Muscle of leg (tissue), 11 donors: ENCODE measurements around the gene PRKN. TPM values are rescaled to one million over a fixed set of nuclear protein-coding genes. Genes with fewer than 3 reads are reported as not detected.

Source experiments
- DNase-seq: peaks from one replicate; pipeline ENCODE4 v3.0.0; 2013
- H3K27ac ChIP-seq: one replicate; pipeline ENCODE4 v1.5.1; 2013; ENCODE audit warnings: mild to moderate bottlenecking, low read length, control low read depth
- H3K27me3 ChIP-seq: one replicate; pipeline ENCODE4 v1.6.1; 2013; ENCODE audit warnings: low read length; ENCODE audit not compliant: control insufficient read depth, insufficient read depth
- H3K36me3 ChIP-seq: one replicate; pipeline ENCODE4 v1.6.1; 2013; ENCODE audit warnings: low read length; ENCODE audit not compliant: control insufficient read depth, insufficient read depth
- H3K4me1 ChIP-seq: one replicate; pipeline ENCODE4 v1.6.1; 2013; ENCODE audit warnings: low read length; ENCODE audit not compliant: control insufficient read depth, insufficient read depth
- H3K4me3 ChIP-seq: one replicate; pipeline ENCODE4 v1.5.1; 2013; ENCODE audit warnings: low read length, control low read depth
- H3K9me3 ChIP-seq: replicated peaks from 2 replicates; pipeline ENCODE4 v1.6.1; 2013; ENCODE audit warnings: low read depth, low read length; ENCODE audit not compliant: control insufficient read depth
- WGBS: methylation state at CpG from one replicate; pipeline ENCODE4 v1.1.5; 2013; ENCODE audit warnings: missing lambda C conversion rate; ENCODE audit not compliant: insufficient coverage; 5-methylcytosine and 5-hydroxymethylcytosine counted together
- polyA plus RNA-seq, 8 donors: library from polyadenylated mRNA; unstranded; fragments of 120-200 nt; gene quantifications; one replicate each; pipeline versions ENCODE4 v1.2.1 to v1.2.3, GENCODE V29; 2013; ENCODE audit warnings: inconsistent platforms in 1 of 8, low replicate concordance in 1 of 8; ENCODE audit not compliant: insufficient read length in 8 of 8, insufficient read depth in 1 of 8
- total RNA-seq: library from RNA; stranded (reverse); fragments of 120-200 nt; gene quantifications from one replicate; pipeline ENCODE4 v1.2.4, GENCODE V29; 2013

Gene PRKN
- total and polyA plus RNA-seq, 9 donors, result 2.5 to 4.7 (median 3.9) TPM

DNA sequence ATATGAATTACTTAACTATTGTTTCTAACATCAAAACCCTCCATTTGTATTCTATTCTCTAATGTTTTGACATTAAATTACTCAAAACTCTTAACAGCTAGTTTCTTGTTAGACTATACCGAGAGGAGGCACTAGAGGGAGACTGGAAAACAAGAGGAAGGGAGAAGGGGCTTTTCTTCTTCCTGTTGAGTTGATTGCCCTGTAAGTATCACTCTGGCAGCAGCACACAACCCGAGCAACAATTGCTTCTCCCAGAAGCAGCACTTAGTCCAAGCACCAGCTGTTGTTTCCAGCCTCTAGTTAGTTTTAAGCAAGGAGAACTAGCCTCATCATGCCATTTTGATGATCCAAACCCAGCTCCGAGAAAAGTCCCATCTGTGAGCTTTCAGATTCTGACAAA, 603.8 kb downstream of the PRKN start:
- H3K36me3 ChIP-seq, result no peaks in the 10 kb centered on the region
- DNase-seq, result peak; percentile 14
- H3K27ac ChIP-seq, result no peak overlapping the region
- H3K4me1 ChIP-seq, result peaks cover 3% of the 10 kb centered on the region
- no peaks in the 10 kb centered on the region for H3K27me3 ChIP-seq
- WGBS, result 70% methylated on average over 1 of the region's 3 CpGs
- no peak overlapping the region for H3K4me3 ChIP-seq
- no peaks in the 10 kb centered on the region for H3K9me3 ChIP-seq

DNA sequence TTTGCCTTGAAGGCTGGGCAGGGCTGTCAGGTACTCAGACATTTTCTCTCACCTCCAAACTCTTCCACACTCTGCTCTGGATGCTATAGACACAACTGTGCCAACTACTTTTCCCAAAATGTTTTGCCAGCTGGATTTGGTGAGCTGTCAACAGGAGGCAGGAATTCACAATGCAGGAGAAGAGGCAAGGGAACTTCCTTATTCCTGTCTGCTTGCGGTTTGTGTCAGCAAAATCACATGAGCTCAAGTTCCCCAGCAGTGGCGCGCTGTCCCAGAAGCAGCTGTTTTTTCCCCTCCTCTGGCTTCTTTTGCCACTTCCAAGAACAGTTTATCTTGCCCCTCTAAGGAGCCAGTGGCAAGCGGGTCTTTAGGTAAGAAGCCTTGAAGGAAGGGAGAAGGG, 608.2 kb downstream of the PRKN start:
- peak; percentile 81 for DNase-seq
- Histone ChIP-seq H3K36me3 (no peaks in the 10 kb centered on the region), H3K27ac (no peak overlapping the region), H3K4me3 (no peak overlapping the region), H3K4me1 (peaks cover 3% of the 10 kb centered on the region), H3K27me3 (no peaks in the 10 kb centered on the region), H3K9me3 (no peaks in the 10 kb centered on the region)
- WGBS, result 0% methylated on average over 1 of the region's 4 CpGs

DNA sequence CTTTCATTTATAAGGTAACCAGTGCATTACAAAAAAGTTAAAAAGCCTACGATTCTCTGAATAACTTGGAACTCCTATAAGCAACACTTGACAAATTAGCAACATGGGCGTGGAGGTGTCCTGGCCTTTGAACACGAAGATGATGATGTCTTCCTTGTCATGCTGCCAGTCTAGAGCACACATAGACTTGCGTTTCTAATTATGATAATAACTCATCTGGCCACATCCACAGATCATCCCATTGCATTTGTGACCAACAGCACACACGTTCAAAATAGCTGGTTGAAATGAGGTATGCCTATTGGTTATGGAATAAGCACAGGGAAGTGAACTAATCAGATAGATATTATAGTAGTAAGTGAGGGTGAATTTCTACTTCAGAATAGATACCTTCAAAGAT, 608.9 kb downstream of the PRKN start:
- Histone ChIP-seq H3K9me3 (no peaks in the 10 kb centered on the region), H3K36me3 (no peaks in the 10 kb centered on the region), H3K4me3 (no peak overlapping the region), H3K27ac (no peak overlapping the region), H3K27me3 (no peaks in the 10 kb centered on the region), H3K4me1 (peaks cover 3% of the 10 kb centered on the region)
- DNase-seq, result no peak
- 100% methylated on average over 1 of the region's 5 CpGs for WGBS

DNA sequence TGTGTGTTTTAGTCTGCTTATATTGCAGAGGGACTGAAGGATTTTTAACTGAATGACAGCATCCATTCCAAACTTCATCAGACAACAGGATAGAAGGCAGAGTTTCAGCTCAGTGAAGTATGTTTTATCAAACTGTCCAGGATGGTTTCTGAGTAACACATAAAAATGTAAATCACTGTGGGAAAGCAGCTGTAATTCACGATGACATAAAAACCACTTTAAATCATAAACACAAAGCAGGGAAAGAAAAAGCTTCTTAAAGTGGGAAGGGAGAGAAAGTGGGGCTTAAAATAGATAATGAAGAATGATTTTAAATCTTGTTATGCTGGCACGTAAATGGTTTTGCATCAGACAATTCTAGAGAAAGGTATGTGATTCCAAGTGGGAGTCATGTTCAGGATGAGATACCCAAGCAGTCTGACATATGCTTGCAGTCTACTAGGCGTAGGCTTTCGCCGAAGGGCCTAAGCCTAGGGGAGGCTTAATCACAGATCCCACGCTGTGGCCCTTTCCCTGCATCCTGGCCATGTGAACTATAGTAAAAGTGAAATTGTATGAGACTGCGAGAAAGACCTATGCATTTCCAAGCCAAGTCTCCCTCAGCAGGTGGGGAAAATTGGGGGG, 610.6 kb downstream of the PRKN start:
- 91% methylated on average over 3 of the region's 7 CpGs for WGBS
- DNase-seq, result no peak
- H3K9me3 ChIP-seq, result no peaks in the 10 kb centered on the region
- peaks cover 3% of the 10 kb centered on the region for H3K4me1 ChIP-seq
- no peaks in the 10 kb centered on the region for H3K27me3 ChIP-seq
- no peaks in the 10 kb centered on the region for H3K36me3 ChIP-seq
- H3K27ac ChIP-seq, result no peak overlapping the region
- no peak overlapping the region for H3K4me3 ChIP-seq

DNA sequence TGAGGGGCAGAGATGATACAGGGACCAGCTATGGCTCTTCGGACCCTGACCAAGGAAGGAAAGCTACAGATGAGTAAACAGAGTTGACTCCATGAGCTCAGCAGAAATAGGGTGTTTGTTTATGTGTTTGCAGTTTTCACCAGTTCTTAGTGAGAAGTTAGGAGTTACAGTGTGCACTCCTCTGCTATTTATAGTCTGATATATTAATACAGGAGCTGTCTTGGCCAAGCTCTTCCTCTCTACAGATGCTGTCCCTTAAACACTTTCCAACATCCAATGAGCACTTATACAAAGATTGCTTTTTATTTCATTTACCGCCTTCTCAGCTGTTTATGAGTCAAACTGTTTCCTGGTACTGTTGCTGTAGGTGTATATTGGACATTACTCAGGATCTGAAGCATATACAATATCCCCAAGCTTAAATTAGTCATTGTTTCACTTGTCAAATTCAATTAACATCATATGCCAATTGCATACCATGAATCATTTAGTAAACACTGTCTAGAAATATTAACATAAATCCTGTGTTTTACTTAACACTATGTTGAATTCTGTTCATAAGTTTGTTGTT, 618.0 kb downstream of the PRKN start:
- Histone ChIP-seq H3K27me3 (no peaks in the 10 kb centered on the region), H3K9me3 (no peaks in the 10 kb centered on the region), H3K36me3 (no peaks in the 10 kb centered on the region), H3K4me3 (no peak overlapping the region), H3K27ac (no peak overlapping the region), H3K4me1 (no peaks in the 10 kb centered on the region)
- DNase-seq, result peak; percentile 50
- 86% methylated on average over 1 of the region's 2 CpGs for WGBS

DNA sequence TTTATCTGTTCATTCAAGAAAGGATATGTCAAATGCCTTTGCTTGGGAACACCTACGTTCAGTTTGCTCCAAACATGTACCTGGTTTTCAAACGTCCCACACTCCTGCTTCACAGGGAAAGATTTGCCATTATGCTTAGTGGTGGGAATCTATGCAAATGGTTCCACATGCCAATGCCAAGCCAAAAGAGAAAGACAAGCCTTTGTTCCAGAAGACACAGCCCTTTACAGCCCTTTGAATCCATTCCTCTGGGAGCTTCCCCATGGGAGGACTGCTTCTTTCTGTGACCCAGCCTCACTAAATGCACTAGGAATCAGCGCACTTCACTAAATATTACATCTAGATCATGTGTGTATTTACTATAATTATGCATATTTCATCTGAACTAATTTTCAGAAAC, 619.5 kb downstream of the PRKN start:
- no peak overlapping the region for H3K4me3 ChIP-seq
- H3K27ac ChIP-seq, result no peak overlapping the region
- WGBS, result no CpG with 5 or more reads among the region's 3 CpGs
- H3K27me3 ChIP-seq, result no peaks in the 10 kb centered on the region
- H3K4me1 ChIP-seq, result no peaks in the 10 kb centered on the region
- H3K9me3 ChIP-seq, result no peaks in the 10 kb centered on the region
- DNase-seq, result no peak
- H3K36me3 ChIP-seq, result no peaks in the 10 kb centered on the region

DNA sequence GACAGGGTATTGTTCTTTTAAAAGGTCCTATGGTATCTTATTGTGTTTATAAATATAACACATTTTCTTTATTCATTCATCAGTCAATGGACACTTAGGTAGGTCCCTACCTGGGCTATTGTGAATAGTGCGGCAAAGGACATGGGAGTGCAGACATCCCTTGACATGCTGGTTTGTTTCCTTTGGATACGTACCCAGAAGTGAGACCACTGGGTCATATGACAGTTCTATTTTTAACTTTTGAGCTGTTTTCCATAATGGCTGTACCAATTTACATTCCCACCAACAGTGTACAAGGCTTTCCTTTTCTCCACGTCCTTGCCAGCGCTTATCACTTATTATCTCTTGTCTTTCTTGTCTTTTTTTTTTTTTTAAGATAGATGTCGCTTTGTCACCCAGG, 627.5 kb downstream of the PRKN start:
- Histone ChIP-seq H3K27me3 (no peaks in the 10 kb centered on the region), H3K4me3 (no peak overlapping the region), H3K9me3 (no peaks in the 10 kb centered on the region), H3K4me1 (no peaks in the 10 kb centered on the region), H3K36me3 (no peaks in the 10 kb centered on the region), H3K27ac (no peak overlapping the region)
- WGBS, result 100% methylated on average over 2 of the region's 5 CpGs
- no peak for DNase-seq

DNA sequence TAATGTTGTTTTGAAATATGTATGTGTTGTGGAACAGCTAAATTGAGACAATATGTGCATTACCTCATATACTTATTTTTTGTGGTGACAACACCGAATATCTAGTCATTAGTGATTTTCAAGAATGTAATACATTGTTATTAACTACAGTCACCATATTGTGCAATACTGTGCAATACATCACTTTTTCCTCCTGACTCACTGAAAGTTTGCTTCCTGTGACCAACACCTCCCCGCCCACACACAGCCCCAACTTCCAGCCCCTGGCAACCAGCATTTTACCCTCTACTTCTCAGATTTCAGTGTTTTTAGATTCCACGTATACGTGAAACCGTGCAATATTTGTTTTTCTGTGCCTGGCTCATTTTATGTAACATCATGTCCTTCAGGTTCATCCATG, 627.9 kb downstream of the PRKN start:
- no peak overlapping the region for H3K4me3 ChIP-seq
- DNase-seq, result peak; percentile 40
- no peaks in the 10 kb centered on the region for H3K9me3 ChIP-seq
- WGBS, result 47% methylated on average over 1 of the region's 5 CpGs
- no peaks in the 10 kb centered on the region for H3K4me1 ChIP-seq
- H3K27ac ChIP-seq, result no peak overlapping the region
- no peaks in the 10 kb centered on the region for H3K27me3 ChIP-seq
- no peaks in the 10 kb centered on the region for H3K36me3 ChIP-seq

DNA sequence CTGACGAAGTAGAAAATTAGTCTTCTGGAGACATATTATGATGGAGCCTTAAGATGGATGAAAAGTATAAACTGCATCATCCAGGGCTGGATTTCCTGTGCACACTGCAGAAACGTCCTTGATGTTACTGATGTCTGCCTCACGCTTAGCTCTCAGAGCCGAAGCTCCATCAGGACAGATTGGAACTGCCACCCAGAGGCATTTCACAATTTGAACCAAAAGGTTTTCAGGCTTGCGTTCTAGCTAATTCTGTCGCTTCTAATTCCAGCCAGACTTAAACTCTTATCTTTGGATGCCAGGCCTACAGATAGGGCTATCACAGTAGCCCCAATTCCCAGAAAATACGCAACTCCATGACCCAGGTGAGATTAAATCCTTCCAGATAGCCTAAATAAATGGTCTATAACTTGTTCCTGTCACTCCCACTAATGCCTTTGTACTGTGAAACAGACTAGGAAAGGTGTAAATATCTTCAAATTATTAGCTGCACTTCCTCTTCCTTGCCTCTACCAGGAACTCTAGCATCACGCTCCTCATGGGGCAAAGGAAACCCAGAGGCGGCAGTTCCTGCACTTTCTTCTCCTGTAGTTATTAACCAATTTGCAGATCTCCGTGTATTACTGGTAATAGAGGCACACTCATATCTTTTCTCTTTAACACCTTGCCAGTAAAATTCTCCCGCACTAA, 634.6 kb downstream of the PRKN start:
- Histone ChIP-seq H3K36me3 (no peaks in the 10 kb centered on the region), H3K27ac (no peak overlapping the region), H3K4me3 (no peak overlapping the region), H3K27me3 (no peaks in the 10 kb centered on the region), H3K4me1 (no peaks in the 10 kb centered on the region), H3K9me3 (no peaks in the 10 kb centered on the region)
- DNase-seq, result no peak
- 83% methylated on average over 6 of the region's 11 CpGs for WGBS

DNA sequence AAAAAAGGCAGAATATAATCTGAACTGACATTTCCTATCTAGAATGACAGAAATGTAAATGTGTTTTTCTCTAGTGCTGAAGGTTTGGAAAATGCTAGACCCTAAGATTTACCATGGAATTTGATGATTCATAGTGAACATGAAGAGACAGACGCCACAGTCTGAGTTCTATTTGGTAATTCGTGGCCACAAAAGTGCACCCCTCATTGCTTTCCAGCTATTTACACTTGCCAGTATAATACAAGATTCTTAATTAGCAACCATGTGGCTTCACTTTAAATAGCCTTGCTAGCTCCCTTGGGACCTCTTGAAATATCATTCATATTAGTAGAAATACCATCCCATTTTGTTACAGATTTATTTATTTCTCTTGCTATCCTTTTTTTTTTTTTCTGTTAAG, 636.8 kb downstream of the PRKN start:
- H3K4me3 ChIP-seq, result no peak overlapping the region
- 92% methylated on average over 2 of the region's 2 CpGs for WGBS
- no peaks in the 10 kb centered on the region for H3K4me1 ChIP-seq
- no peaks in the 10 kb centered on the region for H3K9me3 ChIP-seq
- H3K27me3 ChIP-seq, result no peaks in the 10 kb centered on the region
- H3K27ac ChIP-seq, result no peak overlapping the region
- no peaks in the 10 kb centered on the region for H3K36me3 ChIP-seq
- no peak for DNase-seq
